Liver (tissue), 10 donors: ENCODE data around the gene DOCK2. TPM values are rescaled to one million over a fixed set of nuclear protein-coding genes. Genes with fewer than 3 reads are reported as not detected.

Experiments used
- DNase-seq: peaks from one replicate; pipeline ENCODE4 v3.0.0-alpha.2; 2017; ENCODE audit warnings: low spot score
- H3K27ac ChIP-seq, 2 donors: one replicate each; pipeline ENCODE4 v1.7.0; 2013; ENCODE audit warnings: inconsistent platforms in 2 of 2, low read length in 2 of 2, control low read depth in 1 of 2, low read depth in 1 of 2, mild to moderate bottlenecking in 1 of 2
- H3K27me3 ChIP-seq, 4 donors: one replicate each; pipeline versions ENCODE4 v1.6.1 to v1.7.0; 2013; ENCODE audit warnings: low read length in 3 of 4, inconsistent platforms in 1 of 4, mild to moderate bottlenecking in 1 of 4, moderate library complexity in 1 of 4; ENCODE audit not compliant: control insufficient read depth in 4 of 4, insufficient read depth in 4 of 4
- H3K36me3 ChIP-seq, 4 donors: one replicate each; pipeline versions ENCODE4 v1.6.1 to v1.7.0; 2013; ENCODE audit warnings: low read length in 3 of 4, mild to moderate bottlenecking in 3 of 4, low read depth in 1 of 4, moderate library complexity in 1 of 4; ENCODE audit not compliant: control insufficient read depth in 4 of 4, insufficient read depth in 3 of 4
- H3K4me1 ChIP-seq, 4 donors: one replicate each; pipeline versions ENCODE4 v1.6.1 to v1.7.0; 2013; ENCODE audit warnings: low read length in 3 of 4, mild to moderate bottlenecking in 3 of 4, moderate library complexity in 1 of 4; ENCODE audit not compliant: control insufficient read depth in 4 of 4, insufficient read depth in 4 of 4
- H3K4me3 ChIP-seq, 3 donors: one replicate each; pipeline versions ENCODE4 v1.6.1 to v1.7.0; 2013; ENCODE audit warnings: low read length in 3 of 3, control low read depth in 1 of 3, low read depth in 1 of 3, mild to moderate bottlenecking in 1 of 3
- H3K9ac ChIP-seq, 2 donors: one replicate each; pipeline ENCODE4 v1.7.0; 2013; ENCODE audit warnings: low read length in 2 of 2, mild to moderate bottlenecking in 2 of 2, moderate library complexity in 2 of 2, control low read depth in 1 of 2, low read depth in 1 of 2
- H3K9me3 ChIP-seq, 4 donors: one replicate each; pipeline versions ENCODE4 v1.6.1 to v1.7.0; 2013; ENCODE audit warnings: low read length in 3 of 4; ENCODE audit not compliant: control insufficient read depth in 4 of 4
- EGR1 ChIP-seq, 2 donors: IDR thresholded peaks; 2 replicates each; pipeline ENCODE4 v1.6.1; 2016 to 2018; ENCODE audit warnings: antibody characterized with exemption in 2 of 2, low read depth in 2 of 2
- NR2F2 ChIP-seq: IDR thresholded peaks from 2 replicates; pipeline ENCODE4 v1.6.1; 2016; ENCODE audit warnings: antibody characterized with exemption
- TAF1 ChIP-seq: conservative IDR thresholded peaks from 2 replicates; pipeline ENCODE4 v1.6.1; 2016; ENCODE audit warnings: antibody characterized with exemption, mild to moderate bottlenecking
- WGBS: extraction: QIAGEN DNeasy Blood & Tissue Kit; methylation state at CpG from one replicate; pipeline ENCODE4 v1.1.7; 2013; 5-methylcytosine and 5-hydroxymethylcytosine counted together
- polyA plus RNA-seq, 2 donors: library from polyadenylated mRNA; stranded (reverse) in 1 of 2; unstranded in 1 of 2; fragments of 200-250 nt in 1 of 2; fragments of >200 nt in 1 of 2; fragmentation: Nextera tagmentation in 1 of 2; extraction: Ambion mirVana in 1 of 2; gene quantifications; one replicate each; pipeline versions ENCODE4 v1.2.1 to v1.2.3, GENCODE V29; 2013 to 2015
- small RNA-seq: library from RNA; depleted of rRNA; stranded (forward); fragments of <200 nt; gene quantifications from one replicate; pipeline ENCODE3, GENCODE V24; 2014
- total RNA-seq, 2 donors: library from RNA; depleted of rRNA; stranded (reverse); fragments of >200 nt; gene quantifications; one replicate each; pipeline ENCODE4 v1.2.3, GENCODE V29; 2014
- TF ChIP-seq, protein P1 (sequence below): IDR thresholded peaks from 2 replicates; pipeline ENCODE4 v1.6.1; 2016; ENCODE audit warnings: antibody characterized with exemption
- TF ChIP-seq, protein P2 (sequence below): IDR thresholded peaks from 2 replicates; pipeline ENCODE4 v1.6.1; 2016; ENCODE audit warnings: antibody characterized with exemption, mild to moderate bottlenecking
- TF ChIP-seq, protein P3 (sequence below): IDR thresholded peaks from 2 replicates; pipeline ENCODE4 v1.6.1; 2016; ENCODE audit warnings: antibody characterized with exemption
- TF ChIP-seq, protein P4 (sequence below): IDR thresholded peaks from 2 replicates; pipeline ENCODE4 v1.6.1; 2016; ENCODE audit warnings: antibody characterized with exemption
- TF ChIP-seq, protein P5 (sequence below): fragments of 150-350 bp; IDR thresholded peaks from 2 replicates; pipeline ENCODE4 v1.5.1; 2017; ENCODE audit warnings: improper control_type of control experiment, low read depth, low read length; ENCODE audit not compliant: missing input control
- donor health status: healthy.
- donor health status: healthy.
- donor health status: healthy.
- donor health status: healthy.
- donor health status: healthy.

Gene DOCK2
- total and polyA plus RNA-seq, 4 donors = 2.3 to 26.6 (median 8.2) TPM

DNA sequence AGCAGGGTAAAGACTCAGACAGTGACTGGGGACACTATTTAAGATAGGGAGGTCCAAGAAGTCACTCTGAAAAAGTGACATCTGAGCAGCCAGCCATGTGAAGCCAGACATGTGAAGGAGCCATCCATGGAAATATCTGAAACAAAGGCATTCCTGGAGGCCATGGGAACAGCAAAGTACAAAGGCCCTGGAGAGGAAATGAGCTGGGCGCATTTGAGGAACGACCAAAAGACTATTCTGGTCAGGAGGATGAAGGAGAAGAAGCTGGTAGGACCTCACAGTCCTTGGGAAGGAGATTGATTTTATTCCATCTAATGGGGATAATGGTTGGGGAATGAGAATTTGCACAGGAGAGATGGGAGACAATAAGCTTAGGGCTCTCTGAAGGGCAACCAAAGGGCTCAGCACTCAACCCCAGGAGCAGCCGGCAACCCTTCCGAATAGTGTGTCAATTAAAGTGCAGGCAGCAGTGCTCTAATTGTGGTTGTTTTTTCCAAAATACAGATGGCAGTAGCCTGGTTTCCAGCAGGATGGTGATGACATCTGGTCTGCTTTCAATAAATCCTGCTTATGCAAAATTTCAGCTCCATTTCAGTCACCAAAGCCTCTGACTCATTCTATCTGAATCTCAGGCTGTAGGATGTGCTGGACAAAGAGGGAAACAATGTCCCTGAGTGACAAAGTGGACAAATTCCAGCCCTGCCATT is 495.3 kb downstream of the DOCK2 start:
- Histone ChIP-seq H3K4me3 (no peak overlapping the region), H3K27ac (no peak overlapping the region), H3K9me3 (no peaks in the 10 kb centered on the region), H3K9ac (no peak overlapping the region), H3K36me3 (no peaks in the 10 kb centered on the region), H3K27me3 (no peaks in the 10 kb centered on the region), H3K4me1 (no peaks in the 10 kb centered on the region)
- 58% methylated on average over 4 of the region's 4 CpGs for WGBS
- peak; percentile 9 for DNase-seq
- no peak for TF ChIP-seq EGR1 (IDR thresholded peaks at IDR 0.05; ENCODE audit: low read depth in 2 of 2)
- TF ChIP-seq, protein P1, sequence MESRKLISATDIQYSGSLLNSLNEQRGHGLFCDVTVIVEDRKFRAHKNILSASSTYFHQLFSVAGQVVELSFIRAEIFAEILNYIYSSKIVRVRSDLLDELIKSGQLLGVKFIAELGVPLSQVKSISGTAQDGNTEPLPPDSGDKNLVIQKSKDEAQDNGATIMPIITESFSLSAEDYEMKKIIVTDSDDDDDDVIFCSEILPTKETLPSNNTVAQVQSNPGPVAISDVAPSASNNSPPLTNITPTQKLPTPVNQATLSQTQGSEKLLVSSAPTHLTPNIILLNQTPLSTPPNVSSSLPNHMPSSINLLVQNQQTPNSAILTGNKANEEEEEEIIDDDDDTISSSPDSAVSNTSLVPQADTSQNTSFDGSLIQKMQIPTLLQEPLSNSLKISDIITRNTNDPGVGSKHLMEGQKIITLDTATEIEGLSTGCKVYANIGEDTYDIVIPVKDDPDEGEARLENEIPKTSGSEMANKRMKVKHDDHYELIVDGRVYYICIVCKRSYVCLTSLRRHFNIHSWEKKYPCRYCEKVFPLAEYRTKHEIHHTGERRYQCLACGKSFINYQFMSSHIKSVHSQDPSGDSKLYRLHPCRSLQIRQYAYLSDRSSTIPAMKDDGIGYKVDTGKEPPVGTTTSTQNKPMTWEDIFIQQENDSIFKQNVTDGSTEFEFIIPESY = no peak
- TF ChIP-seq, protein P2, sequence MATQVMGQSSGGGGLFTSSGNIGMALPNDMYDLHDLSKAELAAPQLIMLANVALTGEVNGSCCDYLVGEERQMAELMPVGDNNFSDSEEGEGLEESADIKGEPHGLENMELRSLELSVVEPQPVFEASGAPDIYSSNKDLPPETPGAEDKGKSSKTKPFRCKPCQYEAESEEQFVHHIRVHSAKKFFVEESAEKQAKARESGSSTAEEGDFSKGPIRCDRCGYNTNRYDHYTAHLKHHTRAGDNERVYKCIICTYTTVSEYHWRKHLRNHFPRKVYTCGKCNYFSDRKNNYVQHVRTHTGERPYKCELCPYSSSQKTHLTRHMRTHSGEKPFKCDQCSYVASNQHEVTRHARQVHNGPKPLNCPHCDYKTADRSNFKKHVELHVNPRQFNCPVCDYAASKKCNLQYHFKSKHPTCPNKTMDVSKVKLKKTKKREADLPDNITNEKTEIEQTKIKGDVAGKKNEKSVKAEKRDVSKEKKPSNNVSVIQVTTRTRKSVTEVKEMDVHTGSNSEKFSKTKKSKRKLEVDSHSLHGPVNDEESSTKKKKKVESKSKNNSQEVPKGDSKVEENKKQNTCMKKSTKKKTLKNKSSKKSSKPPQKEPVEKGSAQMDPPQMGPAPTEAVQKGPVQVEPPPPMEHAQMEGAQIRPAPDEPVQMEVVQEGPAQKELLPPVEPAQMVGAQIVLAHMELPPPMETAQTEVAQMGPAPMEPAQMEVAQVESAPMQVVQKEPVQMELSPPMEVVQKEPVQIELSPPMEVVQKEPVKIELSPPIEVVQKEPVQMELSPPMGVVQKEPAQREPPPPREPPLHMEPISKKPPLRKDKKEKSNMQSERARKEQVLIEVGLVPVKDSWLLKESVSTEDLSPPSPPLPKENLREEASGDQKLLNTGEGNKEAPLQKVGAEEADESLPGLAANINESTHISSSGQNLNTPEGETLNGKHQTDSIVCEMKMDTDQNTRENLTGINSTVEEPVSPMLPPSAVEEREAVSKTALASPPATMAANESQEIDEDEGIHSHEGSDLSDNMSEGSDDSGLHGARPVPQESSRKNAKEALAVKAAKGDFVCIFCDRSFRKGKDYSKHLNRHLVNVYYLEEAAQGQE = no peak
- no peak for TF ChIP-seq TAF1
- TF ChIP-seq, protein P3, sequence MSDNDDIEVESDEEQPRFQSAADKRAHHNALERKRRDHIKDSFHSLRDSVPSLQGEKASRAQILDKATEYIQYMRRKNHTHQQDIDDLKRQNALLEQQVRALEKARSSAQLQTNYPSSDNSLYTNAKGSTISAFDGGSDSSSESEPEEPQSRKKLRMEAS = no peak
- no peak for TF ChIP-seq NR2F2
- TF ChIP-seq, protein P4, sequence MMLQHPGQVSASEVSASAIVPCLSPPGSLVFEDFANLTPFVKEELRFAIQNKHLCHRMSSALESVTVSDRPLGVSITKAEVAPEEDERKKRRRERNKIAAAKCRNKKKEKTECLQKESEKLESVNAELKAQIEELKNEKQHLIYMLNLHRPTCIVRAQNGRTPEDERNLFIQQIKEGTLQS = no peak
- TF ChIP-seq, protein P5, sequence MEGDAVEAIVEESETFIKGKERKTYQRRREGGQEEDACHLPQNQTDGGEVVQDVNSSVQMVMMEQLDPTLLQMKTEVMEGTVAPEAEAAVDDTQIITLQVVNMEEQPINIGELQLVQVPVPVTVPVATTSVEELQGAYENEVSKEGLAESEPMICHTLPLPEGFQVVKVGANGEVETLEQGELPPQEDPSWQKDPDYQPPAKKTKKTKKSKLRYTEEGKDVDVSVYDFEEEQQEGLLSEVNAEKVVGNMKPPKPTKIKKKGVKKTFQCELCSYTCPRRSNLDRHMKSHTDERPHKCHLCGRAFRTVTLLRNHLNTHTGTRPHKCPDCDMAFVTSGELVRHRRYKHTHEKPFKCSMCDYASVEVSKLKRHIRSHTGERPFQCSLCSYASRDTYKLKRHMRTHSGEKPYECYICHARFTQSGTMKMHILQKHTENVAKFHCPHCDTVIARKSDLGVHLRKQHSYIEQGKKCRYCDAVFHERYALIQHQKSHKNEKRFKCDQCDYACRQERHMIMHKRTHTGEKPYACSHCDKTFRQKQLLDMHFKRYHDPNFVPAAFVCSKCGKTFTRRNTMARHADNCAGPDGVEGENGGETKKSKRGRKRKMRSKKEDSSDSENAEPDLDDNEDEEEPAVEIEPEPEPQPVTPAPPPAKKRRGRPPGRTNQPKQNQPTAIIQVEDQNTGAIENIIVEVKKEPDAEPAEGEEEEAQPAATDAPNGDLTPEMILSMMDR = no peak

Small RNAs within 50 kb of the gene (small RNA-seq; reads per million reads assigned to genes)
- not detected for gene MIR378E

Other genes with a start within 250 kb of the DOCK2 start
- gene SPDL1, start 53.5 kb upstream of the DOCK2 start, total RNA-seq = 10 to 100 TPM in 1 of 2 donors, 1 to 10 TPM in 1; 4.1 to 11.5 TPM
- gene SPDL1, start 53.5 kb upstream of the DOCK2 start, polyA plus RNA-seq = 1 to 10 TPM in 1 of 2 donors, under 1 TPM in 1; 0.89 to 1.9 TPM